BE2C (cell line): Measurements from ENCODE around the gene SLC25A30.
"Not testable (repeated sequence)": the region's sequence is repeated elsewhere in the genome, so short reads cannot be mapped to it uniquely, and the experiment has no call there.

ENCODE experiments used
- DNase-seq: peaks from one replicate; pipeline ENCODE4 v3.0.0-alpha.2; 2020
- H3K27me3 ChIP-seq: fragments of 250-450 bp; sonication (Bioruptor Pico); 2 replicates; pipeline ENCODE4 v1.5.1; 2020; ENCODE audit warnings: mild to moderate bottlenecking
- H3K36me3 ChIP-seq: fragments of 250-450 bp; sonication (Bioruptor Pico); 2 replicates; pipeline ENCODE4 v1.5.1; 2020; ENCODE audit warnings: mild to moderate bottlenecking
- H3K4me1 ChIP-seq: fragments of 250-450 bp; sonication (Bioruptor Pico); 2 replicates; pipeline ENCODE4 v1.5.1; 2020
- H3K4me3 ChIP-seq: 2 replicates; pipeline ENCODE4 v1.5.1; 2011; ENCODE audit warnings: low read depth, low read length
- H3K9me3 ChIP-seq: fragments of 250-450 bp; sonication (Bioruptor Pico); 2 replicates; pipeline ENCODE4 v1.5.1; 2020
- CTCF ChIP-seq: IDR thresholded peaks from 2 replicates; pipeline ENCODE4 v1.5.1; 2012; ENCODE audit warnings: mild to moderate bottlenecking, low read depth, low read length

SLC25A30 gene

GRCh38 chr13:45361596-45362206 lies 56.5 kb downstream of the SLC25A30 start:
- no peaks in the 10 kb centered on the region; the same call in 1 of the 2 replicates for H3K36me3 ChIP-seq
- DNase-seq, result no peak

GRCh38 chr13:45356966-45357672 lies 61.1 kb downstream of the SLC25A30 start:
- Histone ChIP-seq H3K4me3 (no peak overlapping the region), H3K4me1 (no peaks in the 10 kb centered on the region), H3K27me3 (no peaks in the 10 kb centered on the region), H3K9me3 (no peaks in the 10 kb centered on the region), H3K36me3 (no peaks in the 10 kb centered on the region; the same call in 1 of the 2 replicates)
- TF ChIP-seq CTCF, result no peak
- no peak for DNase-seq

More at GRCh38 chr13:45361596-45362206, 56.5 kb downstream of the SLC25A30 start:
- no peak for TF ChIP-seq CTCF
- H3K4me3 ChIP-seq, result no peak overlapping the region
- no peaks in the 10 kb centered on the region for H3K27me3 ChIP-seq
- no peaks in the 10 kb centered on the region for H3K9me3 ChIP-seq
- H3K4me1 ChIP-seq, result no peaks in the 10 kb centered on the region

- no peaks in the 10 kb centered on the region for H3K9me3 ChIP-seq
- DNase-seq, result no peak
- H3K4me1 ChIP-seq, result no peaks in the 10 kb centered on the region
- no peak overlapping the region for H3K4me3 ChIP-seq
- no peaks in the 10 kb centered on the region for H3K27me3 ChIP-seq
- no peaks in the 10 kb centered on the region; the same call in none of the 2 replicates for H3K36me3 ChIP-seq
- TF ChIP-seq CTCF, result no peak
Measured at GRCh38 chr13:45353895-45354294, 64.3 kb downstream of the SLC25A30 start.

GRCh38 chr13:45352031-45352430 lies 66.1 kb downstream of the SLC25A30 start:
- H3K36me3 ChIP-seq, result no peaks in the 10 kb centered on the region; the same call in none of the 2 replicates
- TF ChIP-seq CTCF, result no peak
- no peaks in the 10 kb centered on the region for H3K27me3 ChIP-seq
- no peak overlapping the region for H3K4me3 ChIP-seq
- H3K9me3 ChIP-seq, result no peaks in the 10 kb centered on the region
- no peak for DNase-seq
- no peaks in the 10 kb centered on the region for H3K4me1 ChIP-seq

GRCh38 chr13:45350152-45350551 lies 68.0 kb downstream of the SLC25A30 start:
- H3K4me3 ChIP-seq, result no peak overlapping the region
- no peaks in the 10 kb centered on the region for H3K9me3 ChIP-seq
- H3K36me3 ChIP-seq, result no peaks in the 10 kb centered on the region; the same call in 1 of the 2 replicates
- no peak for TF ChIP-seq CTCF
- H3K4me1 ChIP-seq, result no peaks in the 10 kb centered on the region
- DNase-seq, result no peak
- H3K27me3 ChIP-seq, result no peaks in the 10 kb centered on the region

GRCh38 chr13:45349438-45349837 lies 68.7 kb downstream of the SLC25A30 start:
- no peak for TF ChIP-seq CTCF
- no peak overlapping the region for H3K4me3 ChIP-seq
- DNase-seq, result no peak
- H3K36me3 ChIP-seq, result no peaks in the 10 kb centered on the region; the same call in 1 of the 2 replicates
- H3K4me1 ChIP-seq, result no peaks in the 10 kb centered on the region
- H3K27me3 ChIP-seq, result no peaks in the 10 kb centered on the region
- no peaks in the 10 kb centered on the region for H3K9me3 ChIP-seq

- H3K4me1 ChIP-seq, H3K27me3 ChIP-seq, H3K4me3 ChIP-seq, DNase-seq, H3K9me3 ChIP-seq: not testable (repeated sequence)
- peaks cover 16% of the 10 kb centered on the region for H3K36me3 ChIP-seq
Measured at GRCh38 chr13:45344064-45344463, 74.1 kb downstream of the SLC25A30 start.
